A549 (cell line): ENCODE results near the gene OBSCN.

Source experiments
- CTCF ChIP-seq: fragments of >200 bp; sonication (Bioruptor Twin); formaldehyde crosslinking; IDR thresholded peaks from 3 replicates; pipeline ENCODE4 v1.5.1; 2016
- POLR2A ChIP-seq: IDR thresholded peaks from 2 replicates; pipeline ENCODE4 v1.6.1; 2012; ENCODE audit warnings: mild to moderate bottlenecking, low read length

GRCh38 chr1:228420968-228421826 is 213.4 kb downstream of the OBSCN start:
- no peak for TF ChIP-seq CTCF
- TF ChIP-seq POLR2A, result no peak
